MM.1S (cell line): ENCODE measurements around the gene NABP1.
A peak's percentile ranks its signal among the peaks of the same experiment; 100 is the strongest.

Source experiments
- DNase-seq: peaks from one replicate; pipeline ENCODE4 v3.0.0-alpha.2; 2015
- H2AFZ ChIP-seq: fragments of 300-600 bp; sonication (generic); 2 replicates; pipeline ENCODE4 v1.6.0; 2016; ENCODE audit warnings: antibody characterized with exemption, low read length
- H3F3A ChIP-seq: fragments of 300-600 bp; sonication (generic); 2 replicates; pipeline ENCODE4 v1.6.1; 2016; ENCODE audit warnings: mild to moderate bottlenecking, antibody characterized with exemption, low read length, moderate library complexity, mixed read lengths; ENCODE audit not compliant: insufficient read depth
- H3K27ac ChIP-seq: fragments of 300-600 bp; sonication (generic); 2 replicates; pipeline ENCODE4 v1.5.1; 2016; ENCODE audit warnings: mild to moderate bottlenecking, low read length
- H3K27me3 ChIP-seq: fragments of 300-600 bp; sonication (generic); replicated peaks from 2 replicates; pipeline ENCODE4 v1.6.0; 2016; ENCODE audit warnings: low read length; ENCODE audit not compliant: insufficient read depth
- H3K36me3 ChIP-seq: fragments of 300-600 bp; sonication (generic); replicated peaks from 2 replicates; pipeline ENCODE4 v1.6.1; 2016; ENCODE audit warnings: mild to moderate bottlenecking, low read length, mixed read lengths; ENCODE audit not compliant: insufficient read depth
- H3K4me1 ChIP-seq: fragments of 300-600 bp; sonication (generic); 2 replicates; pipeline ENCODE4 v1.6.1; 2016; ENCODE audit warnings: low read length, mixed read lengths
- H3K4me2 ChIP-seq: fragments of 300-600 bp; sonication (generic); 2 replicates; pipeline ENCODE4 v1.6.0; 2016; ENCODE audit warnings: low read depth, low read length
- H3K4me3 ChIP-seq: fragments of 300-600 bp; sonication (generic); 2 replicates; pipeline ENCODE4 v1.5.1; 2016; ENCODE audit warnings: low read length, mixed read lengths
- H3K79me2 ChIP-seq: fragments of 300-600 bp; sonication (generic); 2 replicates; pipeline ENCODE4 v1.6.1; 2016; ENCODE audit warnings: mixed run types, low read length, mixed read lengths
- H3K9ac ChIP-seq: fragments of 300-600 bp; sonication (generic); 2 replicates; pipeline ENCODE4 v1.6.1; 2016; ENCODE audit warnings: low read length, mixed read lengths
- H3K9me2 ChIP-seq: fragments of 300-600 bp; sonication (generic); replicated peaks from 2 replicates; pipeline ENCODE4 v1.6.1; 2016; ENCODE audit warnings: mild to moderate bottlenecking, low read length, mixed read lengths; ENCODE audit not compliant: insufficient read depth
- H3K9me3 ChIP-seq: fragments of 300-600 bp; sonication (generic); replicated peaks from 2 replicates; pipeline ENCODE4 v1.6.1; 2016; ENCODE audit warnings: mild to moderate bottlenecking, low read length, mixed read lengths; ENCODE audit not compliant: insufficient read depth
- H4K20me1 ChIP-seq: fragments of 300-600 bp; sonication (generic); 2 replicates; pipeline ENCODE4 v1.6.1; 2016; ENCODE audit warnings: mild to moderate bottlenecking, low read length, moderate library complexity, mixed read lengths; ENCODE audit not compliant: insufficient read depth
- CTCF ChIP-seq: fragments of 300-600 bp; sonication (generic); IDR thresholded peaks from 2 replicates; pipeline ENCODE4 v1.5.1; 2016; ENCODE audit warnings: antibody characterized with exemption, low read length, mixed read lengths
- EZH2 ChIP-seq: fragments of 300-600 bp; sonication (generic); optimal IDR thresholded peaks from 2 replicates; pipeline ENCODE3; 2017; ENCODE audit warnings: low read depth, mild to moderate bottlenecking, antibody characterized with exemption, low read length, mixed read lengths
- EZH2phosphoT487 ChIP-seq: fragments of 300-600 bp; sonication (generic); IDR thresholded peaks from 2 replicates; pipeline ENCODE4 v1.6.1; 2018; ENCODE audit warnings: antibody characterized with exemption, low read length

Gene NABP1

GRCh38 chr2:191637182-191638078, 40.5 kb upstream of the NABP1 start:
- no peak overlapping the region for H3K9ac ChIP-seq
- H3K4me2 ChIP-seq: peak overlapping the region; percentile 46
- DNase-seq: peak; percentile 64
- H3K36me3 ChIP-seq: no peaks in the 10 kb centered on the region
- peaks cover 19% of the 10 kb centered on the region; the same call in 1 of the 2 replicates for H3F3A ChIP-seq
- H3K27ac ChIP-seq: peak overlapping the region; percentile 6; the same call in 1 of the 2 replicates
- H3K9me2 ChIP-seq: no peaks in the 10 kb centered on the region
- H3K79me2 ChIP-seq: no peaks in the 10 kb centered on the region
- no peaks in the 10 kb centered on the region for H3K9me3 ChIP-seq
- peaks cover 45% of the 10 kb centered on the region for H3K4me1 ChIP-seq
- H3K27me3 ChIP-seq: no peaks in the 10 kb centered on the region
- no peaks in the 10 kb centered on the region for H4K20me1 ChIP-seq
- no peak overlapping the region; the same call in 1 of the 2 replicates for H3K4me3 ChIP-seq
- TF ChIP-seq EZH2phosphoT487 (no peak), CTCF (no peak), EZH2 (no peak)
- H2AFZ ChIP-seq: no peak overlapping the region

GRCh38 chr2:191638079-191638801, 39.7 kb upstream of the NABP1 start:
- H3K9me2 ChIP-seq: no peaks in the 10 kb centered on the region
- H4K20me1 ChIP-seq: no peaks in the 10 kb centered on the region
- H3K27ac ChIP-seq: peak overlapping the region; percentile 6; the same call in 1 of the 2 replicates
- no peaks in the 10 kb centered on the region for H3K36me3 ChIP-seq
- H3K9me3 ChIP-seq: no peaks in the 10 kb centered on the region
- peak overlapping the region; percentile 46 for H3K4me2 ChIP-seq
- no peak overlapping the region; the same call in 1 of the 2 replicates for H3K4me3 ChIP-seq
- H3K9ac ChIP-seq: no peak overlapping the region
- H3K79me2 ChIP-seq: no peaks in the 10 kb centered on the region
- no peaks in the 10 kb centered on the region for H3K27me3 ChIP-seq
- peaks cover 45% of the 10 kb centered on the region for H3K4me1 ChIP-seq
- peaks cover 19% of the 10 kb centered on the region; the same call in 1 of the 2 replicates for H3F3A ChIP-seq
- H2AFZ ChIP-seq: no peak overlapping the region
- no peak for TF ChIP-seq EZH2
- DNase-seq: no peak

- Histone ChIP-seq H4K20me1 (no peaks in the 10 kb centered on the region), H3K79me2 (no peaks in the 10 kb centered on the region), H3K4me3 (no peak overlapping the region), H2AFZ (no peak overlapping the region), H3K27ac (no peak overlapping the region), H3K4me1 (peaks cover 45% of the 10 kb centered on the region), H3K9me2 (no peaks in the 10 kb centered on the region), H3K9ac (no peak overlapping the region), H3K9me3 (no peaks in the 10 kb centered on the region), H3K4me2 (no peak overlapping the region), H3F3A (peaks cover 19% of the 10 kb centered on the region; the same call in 1 of the 2 replicates), H3K27me3 (no peaks in the 10 kb centered on the region), H3K36me3 (no peaks in the 10 kb centered on the region)
- DNase-seq: no peak
- TF ChIP-seq CTCF (no peak), EZH2 (no peak), EZH2phosphoT487 (no peak)
These were observed 39.1 kb upstream of the NABP1 start for GRCh38 chr2:191638802-191639172.
